AG10803 (cell line): ENCODE measurements around the gene SHBG.
"Not testable (repeated sequence)": the region's sequence is repeated elsewhere in the genome, so short reads cannot be mapped to it uniquely, and the experiment has no call there.

Experiments used
- DNase-seq: peaks from one replicate; pipeline ENCODE4 v3.0.0; 2010; ENCODE audit warnings: low read depth
- H3K4me3 ChIP-seq: 2 replicates; pipeline ENCODE4 v1.5.1; 2011; ENCODE audit warnings: mild to moderate bottlenecking, low read length, control low read depth
- CTCF ChIP-seq: conservative IDR thresholded peaks from 2 replicates; pipeline ENCODE4 v1.5.1; 2011; ENCODE audit warnings: mild to moderate bottlenecking, low read length, control low read depth, inconsistent platforms

The SHBG gene

GRCh38 chr17:7613769-7614424 lies 16.0 kb upstream of the SHBG start:
- DNase-seq = peak; percentile 49
- no peak for TF ChIP-seq CTCF

GRCh38 chr17:7614425-7615264 lies 15.3 kb upstream of the SHBG start, which contains the start of gene FXR2:
TSS of gene FXR2 (minus strand) at chr17:7614897. CDS start at chr17:7614532, 365 bp downstream.
- peak; percentile 100 for DNase-seq
- TF ChIP-seq CTCF = peak; percentile 65
- H3K4me3 ChIP-seq = peak within 1 kb of the TSS; percentile 90

More at GRCh38 chr17:7613769-7614424, 16.0 kb upstream of the SHBG start:
- peak overlapping the region; percentile 90 for H3K4me3 ChIP-seq

- peak overlapping the region; percentile 63 for H3K4me3 ChIP-seq
- no peak for TF ChIP-seq CTCF
- DNase-seq = no peak
Observed at GRCh38 chr17:7615265-7615747, 14.6 kb upstream of the SHBG start.

GRCh38 chr17:7618608-7619007 lies 11.3 kb upstream of the SHBG start:
- no peak overlapping the region for H3K4me3 ChIP-seq
- TF ChIP-seq CTCF = no peak
- DNase-seq = no peak

GRCh38 chr17:7620835-7621234 lies 9.1 kb upstream of the SHBG start:
- no peak for TF ChIP-seq CTCF
- no peak for DNase-seq
- H3K4me3 ChIP-seq = no peak overlapping the region

- TF ChIP-seq CTCF = no peak
- no peak for DNase-seq
- no peak overlapping the region for H3K4me3 ChIP-seq
Observed at GRCh38 chr17:7623661-7624060, 6.3 kb upstream of the SHBG start.

- DNase-seq, H3K4me3 ChIP-seq: not testable (repeated sequence)
Observed at GRCh38 chr17:7625749-7626148, 4.2 kb upstream of the SHBG start.
